Medulla oblongata (tissue), 1 donor: Measurements from ENCODE around the gene TUG1.

Experiments used
- DNase-seq: peaks from one replicate; pipeline ENCODE4 v3.0.0-alpha.2; 2015; ENCODE audit errors: extremely low spot score

TUG1 gene

GRCh38 chr22:30947816-30948454, 21.1 kb upstream of the TUG1 start:
- DNase-seq = peak; percentile 85

- no peak for DNase-seq
Observed at GRCh38 chr22:30948930-30949342, 20.1 kb upstream of the TUG1 start.

- DNase-seq = no peak
Observed at GRCh38 chr22:30949934-30950660, 19.0 kb upstream of the TUG1 start.

- DNase-seq = no peak
Observed at GRCh38 chr22:30953206-30953605, 15.9 kb upstream of the TUG1 start.

- no peak for DNase-seq
Observed at GRCh38 chr22:30955153-30955552, 13.9 kb upstream of the TUG1 start.

- DNase-seq = no peak
Observed at GRCh38 chr22:30964858-30965257, 4.2 kb upstream of the TUG1 start.

- no peak for DNase-seq
Observed at GRCh38 chr22:30968015-30968923, 796 bp upstream of the TUG1 start, which contains the start of gene MORC2. Gene MORC2 (minus strand): TSS chr22:30968774. CDS start chr22:30967889, 885 bp downstream.

- DNase-seq = no peak
Observed at GRCh38 chr22:30969532-30970355, 679 bp downstream of the TUG1 start.

GRCh38 chr22:30970356-30970746, 1.3 kb downstream of the TUG1 start:
- DNase-seq = no peak

- DNase-seq = no peak
Observed at GRCh38 chr22:30978304-30978962, 9.4 kb downstream of the TUG1 start.

- DNase-seq = no peak
Observed at GRCh38 chr22:30979932-30980331, 10.9 kb downstream of the TUG1 start.

- no peak for DNase-seq
Observed at GRCh38 chr22:30982512-30982911, 13.4 kb downstream of the TUG1 start.

- no peak for DNase-seq
Observed at GRCh38 chr22:30984317-30984716, 15.3 kb downstream of the TUG1 start.

- DNase-seq = no peak
Observed at GRCh38 chr22:30985561-30986208, 16.6 kb downstream of the TUG1 start.

GRCh38 chr22:30989474-30989873, 20.4 kb downstream of the TUG1 start:
- DNase-seq = no peak

GRCh38 chr22:30990690-30991089, 21.6 kb downstream of the TUG1 start:
- no peak for DNase-seq

GRCh38 chr22:30992565-30992964, 23.5 kb downstream of the TUG1 start:
- DNase-seq = no peak

GRCh38 chr22:30994960-30995359, 25.9 kb downstream of the TUG1 start:
- DNase-seq = no peak

- no peak for DNase-seq
Observed at GRCh38 chr22:30996462-30996861, 27.4 kb downstream of the TUG1 start.

GRCh38 chr22:30998329-30998728, 29.3 kb downstream of the TUG1 start:
- DNase-seq = no peak
